Rectal smooth muscle tissue (tissue), 1 donor: ENCODE results near the gene LCN15.
"Not testable (repeated sequence)": the region's sequence is repeated elsewhere in the genome, so short reads cannot be mapped to it uniquely, and the experiment has no call there.

Source experiments
- H3K27ac ChIP-seq: one replicate; pipeline ENCODE4 v1.7.0; 2013; ENCODE audit warnings: low read depth, low read length, inconsistent platforms
- H3K27me3 ChIP-seq: one replicate; pipeline ENCODE4 v1.7.0; 2013; ENCODE audit warnings: low read length; ENCODE audit not compliant: control insufficient read depth, insufficient read depth
- H3K36me3 ChIP-seq: one replicate; pipeline ENCODE4 v1.7.0; 2013; ENCODE audit warnings: low read length; ENCODE audit not compliant: control insufficient read depth, insufficient read depth
- H3K4me1 ChIP-seq: one replicate; pipeline ENCODE4 v1.7.0; 2013; ENCODE audit warnings: low read length; ENCODE audit not compliant: control insufficient read depth, insufficient read depth
- H3K4me3 ChIP-seq: one replicate; pipeline ENCODE4 v1.7.0; 2013; ENCODE audit warnings: low read length
- H3K9ac ChIP-seq: one replicate; pipeline ENCODE4 v1.7.0; 2013; ENCODE audit warnings: low read length

Gene LCN15

GRCh38 chr9:136777359-136777758 lies 13.0 kb upstream of the LCN15 start:
- H3K27ac ChIP-seq: no peak overlapping the region
- H3K9ac ChIP-seq: no peak overlapping the region
- no peak overlapping the region for H3K4me3 ChIP-seq
- H3K4me1 ChIP-seq: no peaks in the 10 kb centered on the region
- H3K27me3 ChIP-seq: no peaks in the 10 kb centered on the region
- H3K36me3 ChIP-seq: no peaks in the 10 kb centered on the region

- Histone ChIP-seq H3K27ac (no peak overlapping the region), H3K4me1 (no peaks in the 10 kb centered on the region), H3K36me3 (no peaks in the 10 kb centered on the region), H3K9ac (no peak overlapping the region), H3K4me3 (no peak overlapping the region), H3K27me3 (no peaks in the 10 kb centered on the region)
Measured at GRCh38 chr9:136776947-136777346, 12.6 kb upstream of the LCN15 start.

- Histone ChIP-seq H3K9ac (no peak overlapping the region), H3K36me3 (no peaks in the 10 kb centered on the region), H3K27me3 (no peaks in the 10 kb centered on the region), H3K4me3 (no peak overlapping the region), H3K27ac (no peak overlapping the region), H3K4me1 (no peaks in the 10 kb centered on the region)
Measured at GRCh38 chr9:136775191-136775590, 10.9 kb upstream of the LCN15 start.

- no peak overlapping the region for H3K9ac ChIP-seq
- no peaks in the 10 kb centered on the region for H3K27me3 ChIP-seq
- H3K27ac ChIP-seq: no peak overlapping the region
- H3K4me1 ChIP-seq: no peaks in the 10 kb centered on the region
- no peaks in the 10 kb centered on the region for H3K36me3 ChIP-seq
- no peak overlapping the region for H3K4me3 ChIP-seq
Measured at GRCh38 chr9:136774416-136775045, 10.2 kb upstream of the LCN15 start.

GRCh38 chr9:136773386-136774044 lies 9.2 kb upstream of the LCN15 start:
- H3K9ac ChIP-seq: no peak overlapping the region
- no peaks in the 10 kb centered on the region for H3K36me3 ChIP-seq
- no peaks in the 10 kb centered on the region for H3K27me3 ChIP-seq
- H3K4me3 ChIP-seq: no peak overlapping the region
- H3K27ac ChIP-seq: no peak overlapping the region
- H3K4me1 ChIP-seq: no peaks in the 10 kb centered on the region

GRCh38 chr9:136771907-136772415 lies 7.6 kb upstream of the LCN15 start:
- H3K4me3 ChIP-seq: no peak overlapping the region
- H3K9ac ChIP-seq: no peak overlapping the region
- H3K36me3 ChIP-seq: no peaks in the 10 kb centered on the region
- peaks cover 4% of the 10 kb centered on the region for H3K27me3 ChIP-seq
- H3K27ac ChIP-seq: no peak overlapping the region
- no peaks in the 10 kb centered on the region for H3K4me1 ChIP-seq

GRCh38 chr9:136769710-136770191 lies 5.4 kb upstream of the LCN15 start:
- Histone ChIP-seq H3K4me1 (no peaks in the 10 kb centered on the region), H3K27me3 (peaks cover 4% of the 10 kb centered on the region), H3K36me3 (no peaks in the 10 kb centered on the region), H3K4me3 (no peak overlapping the region), H3K9ac (no peak overlapping the region), H3K27ac (no peak overlapping the region)

GRCh38 chr9:136766410-136767120 lies 2.2 kb upstream of the LCN15 start:
- not testable (repeated sequence) for H3K27ac ChIP-seq
- peaks cover 10% of the 10 kb centered on the region for H3K27me3 ChIP-seq

GRCh38 chr9:136765745-136766409 lies 1.6 kb upstream of the LCN15 start:
- H3K27me3 ChIP-seq: peaks cover 10% of the 10 kb centered on the region
- not testable (repeated sequence) for H3K4me1 ChIP-seq, H3K36me3 ChIP-seq, H3K4me3 ChIP-seq, H3K27ac ChIP-seq, H3K9ac ChIP-seq

More at GRCh38 chr9:136766410-136767120, 2.2 kb upstream of the LCN15 start:
- H3K9ac ChIP-seq, H3K4me1 ChIP-seq, H3K36me3 ChIP-seq, H3K4me3 ChIP-seq: not testable (repeated sequence)

- Histone ChIP-seq H3K4me3 (no peak overlapping the region), H3K27me3 (peaks cover 13% of the 10 kb centered on the region), H3K36me3 (no peaks in the 10 kb centered on the region), H3K4me1 (no peaks in the 10 kb centered on the region), H3K27ac (no peak overlapping the region), H3K9ac (no peak overlapping the region)
Measured at GRCh38 chr9:136765041-136765440, 723 bp upstream of the LCN15 start.

- H3K27me3 ChIP-seq: peaks cover 13% of the 10 kb centered on the region
- H3K4me1 ChIP-seq: no peaks in the 10 kb centered on the region
- H3K4me3 ChIP-seq: no peak overlapping the region
- H3K9ac ChIP-seq: no peak overlapping the region
- H3K27ac ChIP-seq: no peak overlapping the region
- no peaks in the 10 kb centered on the region for H3K36me3 ChIP-seq
Measured at GRCh38 chr9:136763649-136764035, 676 bp downstream of the LCN15 start.
